HG03045 (cell line): ENCODE data around the gene F10.
"Not testable (repeated sequence)": the region's sequence is repeated elsewhere in the genome, so short reads cannot be mapped to it uniquely, and the experiment has no call there.

Experiments used
- ATAC-seq: cut with Tn5 transposase; IDR thresholded peaks from one replicate; pipeline ENCODE4 v1.9.1; 2021; ENCODE audit warnings: mild to moderate bottlenecking, moderate library complexity; ENCODE audit not compliant: unreplicated experiment

Gene F10

DNA sequence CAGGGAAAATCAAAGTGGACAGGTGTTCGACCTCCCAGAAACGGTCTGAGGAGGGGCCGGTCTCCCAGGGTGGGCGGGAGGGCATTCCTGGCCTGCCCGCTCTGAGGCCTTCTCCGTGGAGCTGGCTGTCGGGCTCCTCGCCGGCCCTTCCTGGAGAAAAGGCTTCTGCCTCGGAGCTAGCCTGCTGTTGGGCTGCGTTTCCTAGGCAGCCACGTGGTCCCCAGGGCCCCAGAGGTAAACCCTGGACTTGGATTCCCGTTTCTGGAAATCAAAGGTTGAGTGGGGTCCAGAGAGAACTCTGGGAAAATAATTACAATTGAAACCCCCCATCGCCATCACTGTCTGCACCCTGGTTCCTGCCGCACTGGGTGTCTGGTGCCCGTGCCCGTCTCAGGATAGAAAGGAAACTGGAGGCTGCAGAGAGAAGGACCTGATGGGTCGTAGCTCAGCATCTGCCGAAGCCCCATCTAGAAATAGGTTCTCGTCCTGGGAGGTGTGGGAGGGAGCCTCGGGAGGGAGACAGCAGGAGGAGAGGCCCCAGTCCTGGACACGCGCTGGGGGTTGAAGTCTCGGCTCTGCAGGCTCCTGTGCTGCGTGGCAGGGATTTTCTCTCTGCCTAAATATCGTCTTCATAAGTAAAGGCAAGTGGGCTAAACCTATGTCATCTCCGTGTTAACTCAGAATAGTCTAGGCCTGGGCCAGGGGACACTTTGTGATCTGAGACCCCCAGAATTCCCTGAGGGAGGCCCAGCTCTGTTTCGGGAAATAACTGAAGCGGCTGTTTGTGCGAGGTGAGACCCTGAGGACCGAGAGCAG is 28.2 kb downstream of the F10 start:
- ATAC-seq, result no peak

DNA sequence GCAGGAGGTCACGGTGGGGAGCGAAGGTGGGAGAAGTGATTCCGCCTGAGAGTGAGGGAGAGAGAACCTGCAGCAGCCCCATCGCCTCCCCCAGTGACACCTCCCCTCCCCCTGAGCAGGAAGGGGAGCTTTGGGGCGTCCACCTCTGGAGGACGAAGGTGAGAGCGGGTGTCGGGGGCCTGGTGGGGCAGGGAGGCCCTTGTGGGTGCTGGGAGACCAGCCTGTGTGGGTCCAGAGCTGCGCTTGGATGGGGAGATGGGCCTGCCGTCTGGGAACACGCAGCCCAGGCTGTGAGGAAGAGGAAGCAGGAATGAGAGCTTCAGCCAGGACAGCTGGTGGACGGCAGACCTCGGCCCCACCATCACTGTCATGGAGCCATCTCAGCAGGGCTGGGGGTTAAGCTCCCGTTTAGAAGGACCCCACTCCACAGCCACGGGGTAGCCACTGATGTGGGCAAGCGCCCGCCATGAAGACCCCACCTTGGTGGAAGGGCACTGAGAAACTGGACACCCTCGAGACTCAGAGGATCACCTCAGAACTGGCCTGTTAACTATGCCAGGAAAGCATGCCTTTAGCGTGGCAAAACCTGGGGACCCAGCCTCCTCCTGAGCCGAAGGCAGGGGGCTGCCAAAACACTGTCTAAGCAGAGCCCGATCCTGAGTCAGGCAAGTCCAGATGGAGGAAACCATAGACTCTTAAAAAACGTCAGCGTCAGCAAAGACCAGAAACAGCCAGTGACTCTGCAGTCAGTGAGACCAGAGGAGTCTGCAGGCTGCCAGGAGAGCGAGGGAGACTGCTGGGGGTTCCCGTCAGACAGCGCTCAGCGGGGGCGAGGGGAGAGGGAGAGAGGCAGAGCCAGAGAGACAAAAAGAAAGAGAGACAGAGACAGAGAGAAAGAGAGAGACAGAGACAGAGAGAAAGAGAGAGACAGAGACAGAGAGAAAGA is 29.4 kb downstream of the F10 start:
- no peak for ATAC-seq

DNA sequence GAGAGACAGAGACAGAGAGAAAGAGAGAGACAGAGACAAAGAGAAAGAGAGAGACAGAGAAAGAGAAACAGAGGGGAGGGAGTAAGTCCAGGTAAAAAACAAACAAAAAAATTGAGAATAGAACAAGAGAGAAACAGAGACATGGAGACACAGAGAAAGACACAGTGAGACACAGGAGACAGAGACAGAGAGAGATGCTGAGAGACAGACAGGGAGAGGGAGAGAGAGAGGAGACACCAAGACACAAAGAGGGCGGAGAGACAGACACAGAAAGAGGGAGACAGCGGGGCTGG is 30.0 kb downstream of the F10 start:
- ATAC-seq, result no peak

DNA sequence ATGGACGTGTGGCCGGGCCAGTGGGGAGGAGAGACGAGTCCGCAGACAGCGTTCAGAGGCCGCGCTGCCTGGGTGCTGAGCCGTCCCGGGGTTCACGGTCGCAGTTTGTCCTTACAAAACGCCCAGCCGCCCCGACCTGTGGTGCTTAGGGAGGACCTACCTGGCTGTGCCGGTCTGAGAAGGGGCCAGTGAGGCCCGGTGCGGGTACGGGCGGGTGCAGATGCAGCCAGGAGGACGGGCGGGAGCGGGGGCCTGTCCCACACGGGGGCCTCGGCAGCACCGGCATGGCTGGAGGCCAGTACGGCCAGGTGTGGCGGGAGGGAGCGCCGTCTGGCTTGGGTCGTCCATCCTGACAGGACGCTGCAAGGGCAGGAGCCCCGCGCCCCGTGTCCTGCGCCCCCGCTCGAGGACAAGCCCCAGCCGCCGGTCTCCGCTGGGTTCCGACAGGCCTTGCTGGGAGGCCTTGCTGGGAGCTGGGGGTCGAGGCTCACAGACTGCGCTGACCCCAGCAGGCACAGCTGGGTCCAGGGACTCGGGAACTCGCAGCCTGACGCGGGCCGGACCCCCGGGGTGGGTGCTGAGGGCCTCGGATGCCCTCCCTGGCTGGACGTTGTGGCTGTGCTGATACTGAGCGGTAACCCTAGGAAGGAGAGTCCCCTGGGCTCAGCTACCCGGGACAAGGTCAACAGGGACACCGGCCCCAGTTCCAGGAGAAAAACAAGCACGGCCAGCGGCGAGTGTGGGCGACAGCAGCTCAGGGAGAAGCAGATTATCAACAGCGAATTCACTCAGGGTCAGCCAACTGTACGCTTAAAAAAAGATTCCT is 30.6 kb downstream of the F10 start:
- no peak for ATAC-seq

DNA sequence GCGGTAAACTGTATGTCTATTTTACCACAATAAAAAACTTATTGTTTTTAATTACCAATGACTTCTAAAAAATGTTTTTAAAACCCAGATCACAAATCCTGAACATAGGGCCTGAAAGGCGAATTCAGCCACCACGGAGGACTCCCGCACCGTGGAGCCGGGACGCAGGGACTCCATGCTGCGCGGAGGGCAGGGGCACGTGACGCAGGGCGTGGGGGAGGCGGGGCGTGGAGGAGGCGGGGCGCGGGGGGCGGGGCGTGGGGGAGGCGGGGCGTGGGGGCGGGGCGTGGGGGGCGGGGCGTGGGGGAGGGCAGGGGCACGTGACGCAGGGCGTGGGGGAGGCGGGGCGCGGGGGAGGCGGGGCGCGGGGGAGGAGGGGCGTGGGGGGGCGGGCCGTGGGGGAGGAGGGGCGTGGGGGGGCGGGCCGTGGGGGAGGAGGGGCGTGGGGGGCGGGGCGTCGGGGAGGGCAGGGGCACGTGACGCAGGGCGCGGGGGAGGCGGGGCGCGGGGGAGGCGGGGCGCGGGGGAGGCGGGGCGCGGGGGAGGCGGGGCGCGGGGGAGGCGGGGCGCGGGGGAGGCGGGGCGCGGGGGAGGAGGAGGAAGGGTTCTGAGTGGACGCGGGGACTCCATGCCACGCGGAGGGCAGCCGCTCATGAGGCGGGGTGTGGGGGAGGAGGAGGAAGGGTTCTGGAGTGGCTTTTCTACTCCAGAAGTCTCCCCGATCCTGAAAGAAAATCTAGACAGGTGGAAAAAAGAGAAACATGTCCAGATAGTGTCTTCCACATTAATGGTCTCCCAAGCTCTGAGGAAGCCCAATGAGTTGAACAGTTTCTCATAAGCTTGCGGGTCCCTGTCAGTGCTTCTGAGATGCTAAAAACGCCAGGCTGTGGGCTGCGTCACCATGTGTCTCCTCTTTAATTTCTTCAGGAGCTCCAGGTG is 31.5 kb downstream of the F10 start:
- no peak for ATAC-seq

DNA sequence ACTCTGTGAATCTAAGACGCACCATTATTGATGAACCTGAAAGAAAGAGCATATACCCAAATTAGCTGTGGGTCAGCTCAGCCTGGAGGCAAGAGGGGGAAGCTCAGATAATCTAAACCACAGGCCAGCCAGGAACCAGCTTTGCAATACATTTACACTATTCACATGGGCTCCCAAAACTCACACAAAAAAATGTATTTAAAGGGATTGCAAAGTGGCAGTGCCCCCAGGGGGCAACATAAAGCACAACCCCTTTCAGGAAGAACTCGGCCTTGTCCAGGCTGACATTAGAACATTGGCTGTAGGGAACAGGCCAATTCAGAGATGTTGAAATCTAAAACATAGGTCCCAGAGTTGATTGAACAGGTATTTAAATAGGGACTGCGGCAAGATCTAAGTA is 32.6 kb downstream of the F10 start:
- no peak for ATAC-seq

DNA sequence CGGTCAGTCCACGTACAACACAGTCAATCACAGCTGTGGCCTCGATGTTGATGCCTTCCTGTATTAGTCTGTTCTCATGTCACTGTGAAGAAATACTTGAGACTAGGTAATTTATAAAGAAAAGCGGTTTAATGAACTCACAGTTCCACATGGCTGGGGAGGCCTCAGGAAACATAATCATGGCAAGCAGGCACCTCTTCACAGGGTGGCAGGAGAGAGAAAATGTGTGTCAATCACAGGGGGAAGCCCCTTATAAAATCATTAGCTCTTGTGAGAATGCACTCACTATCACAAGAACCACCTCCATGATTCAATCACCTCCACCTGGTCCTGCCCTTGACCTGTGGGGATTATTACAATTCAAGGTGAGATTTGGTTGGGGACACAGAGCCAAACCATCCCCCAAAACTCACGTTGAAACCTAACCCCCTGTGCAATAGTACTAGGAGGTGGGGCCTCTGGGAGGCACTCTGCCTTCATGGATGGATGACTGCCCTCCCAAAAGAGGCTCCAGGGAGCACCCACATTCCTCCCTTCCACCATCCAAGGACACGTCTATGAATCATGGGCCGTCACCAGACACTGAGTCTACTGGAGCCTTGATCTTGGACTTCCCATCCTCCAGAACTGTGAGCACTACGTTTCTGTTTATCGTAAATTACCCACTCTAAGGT is 33.5 kb downstream of the F10 start:
- ATAC-seq, result no peak

DNA sequence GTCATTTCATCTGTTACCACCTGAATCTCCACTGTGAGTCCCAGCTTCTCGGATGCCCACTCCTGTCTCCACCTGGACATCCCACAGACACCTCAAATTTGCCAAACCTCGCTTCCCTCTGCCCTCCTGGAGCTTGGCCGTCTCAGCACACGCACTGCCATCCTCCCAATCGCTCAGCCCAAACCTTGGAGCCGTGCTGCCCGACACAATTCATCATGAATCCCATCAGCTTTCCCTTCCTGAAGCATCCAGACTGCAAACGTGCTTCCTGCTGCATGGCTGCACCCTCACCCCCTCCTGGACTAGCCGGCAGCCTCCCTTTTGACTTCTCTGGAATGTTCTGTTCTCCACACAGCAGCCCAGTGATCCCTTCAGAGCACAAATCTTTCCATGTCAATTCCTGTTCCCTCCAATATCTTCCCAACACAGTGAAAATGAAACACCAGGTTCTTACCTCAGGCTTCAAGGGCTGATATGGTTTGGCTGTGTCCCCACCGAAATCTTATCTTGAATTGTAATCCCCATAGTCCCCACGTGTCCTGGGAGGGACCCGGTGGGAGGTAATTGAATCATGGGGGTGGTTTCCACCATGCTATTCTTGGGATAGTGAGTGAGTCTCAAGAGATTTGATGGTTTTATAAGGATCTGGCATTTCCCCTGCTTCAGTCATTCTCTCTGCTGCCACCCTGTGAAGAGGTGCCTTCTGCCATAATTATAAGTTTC is 34.8 kb downstream of the F10 start:
- ATAC-seq, result no peak

DNA sequence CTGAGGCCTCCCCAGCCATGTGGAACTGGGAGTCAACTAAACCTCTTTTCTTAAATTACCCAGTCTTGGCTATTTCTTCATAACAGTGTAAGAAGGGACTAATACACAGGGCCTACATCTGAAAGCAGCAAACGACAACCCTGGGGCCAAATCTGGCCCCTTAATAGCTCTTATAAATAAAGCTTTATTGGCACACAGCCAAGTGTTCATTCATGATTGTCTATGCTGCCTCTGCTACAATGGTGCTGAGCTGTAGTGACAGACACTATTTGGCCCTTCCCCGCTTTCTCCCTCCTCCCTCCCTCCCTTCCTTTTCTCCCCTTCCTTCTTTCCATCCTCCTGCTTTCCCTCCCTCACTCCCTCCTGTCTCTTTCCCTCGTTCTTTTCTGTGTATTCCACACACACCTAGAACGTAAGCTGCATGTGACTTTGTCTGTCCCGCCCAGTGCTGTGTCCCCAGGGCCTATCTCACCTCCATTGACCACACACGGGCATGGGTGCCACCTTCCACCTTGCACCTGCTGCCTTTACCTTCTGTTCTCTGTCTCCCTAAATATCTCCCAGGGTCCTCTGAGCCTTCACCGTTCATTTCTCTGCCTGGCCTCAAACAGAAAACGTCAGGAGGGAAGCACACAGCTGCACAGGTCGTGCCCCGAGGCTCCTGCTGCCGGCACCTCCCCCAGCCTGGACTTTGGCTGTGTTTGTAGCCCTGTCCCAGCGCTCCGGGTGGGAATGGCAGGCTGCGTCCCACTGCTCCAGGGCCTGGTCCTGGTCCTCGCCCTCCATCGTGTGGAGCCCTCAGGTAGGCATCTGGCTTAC is 35.5 kb downstream of the F10 start, which contains the start of gene PROZ:
TSS of gene PROZ (plus strand) at position 720 of the 819 bp plus-strand sequence. CDS start at position 733, 13 bp downstream.
- no peak for ATAC-seq

DNA sequence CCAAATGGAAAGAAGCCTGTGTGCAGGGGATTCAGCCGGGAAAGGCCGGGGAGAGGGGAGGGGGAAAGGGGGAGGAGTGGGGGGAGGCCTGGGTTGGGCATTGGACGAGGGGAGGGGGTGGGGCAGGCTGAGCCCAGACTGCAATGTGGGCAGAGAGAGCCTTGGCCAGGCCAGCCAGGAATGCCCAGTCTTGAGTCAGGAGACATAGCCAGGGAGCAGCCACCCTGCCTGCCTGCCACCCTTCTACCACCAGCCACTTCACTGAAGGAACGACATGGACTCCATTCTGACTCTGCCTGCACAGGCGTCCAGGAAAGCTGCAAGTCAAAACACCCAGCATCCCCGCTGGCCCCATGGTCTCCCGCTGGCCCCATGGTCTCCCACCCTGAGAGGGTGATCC is 36.3 kb downstream of the F10 start:
- ATAC-seq, result no peak

DNA sequence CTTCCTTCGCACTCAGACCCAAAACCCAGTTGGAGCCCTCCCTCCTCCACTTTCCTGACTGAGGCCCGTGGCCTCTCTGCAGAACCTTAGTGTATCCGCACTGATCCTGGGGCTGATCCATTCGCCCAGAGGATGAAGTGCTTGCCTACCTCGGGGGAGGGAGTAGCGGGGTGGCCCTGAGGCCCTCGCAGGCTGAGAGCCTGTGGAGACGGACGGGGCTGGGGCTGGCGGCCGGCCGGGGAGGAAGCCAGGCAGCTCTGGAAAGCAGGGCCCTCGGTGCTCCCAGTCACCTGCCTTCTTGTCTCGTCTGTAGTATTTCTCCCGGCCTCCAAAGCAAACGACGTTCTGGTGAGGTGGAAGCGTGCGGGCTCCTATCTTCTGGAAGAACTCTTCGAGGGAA is 37.1 kb downstream of the F10 start:
- ATAC-seq, result no peak

DNA sequence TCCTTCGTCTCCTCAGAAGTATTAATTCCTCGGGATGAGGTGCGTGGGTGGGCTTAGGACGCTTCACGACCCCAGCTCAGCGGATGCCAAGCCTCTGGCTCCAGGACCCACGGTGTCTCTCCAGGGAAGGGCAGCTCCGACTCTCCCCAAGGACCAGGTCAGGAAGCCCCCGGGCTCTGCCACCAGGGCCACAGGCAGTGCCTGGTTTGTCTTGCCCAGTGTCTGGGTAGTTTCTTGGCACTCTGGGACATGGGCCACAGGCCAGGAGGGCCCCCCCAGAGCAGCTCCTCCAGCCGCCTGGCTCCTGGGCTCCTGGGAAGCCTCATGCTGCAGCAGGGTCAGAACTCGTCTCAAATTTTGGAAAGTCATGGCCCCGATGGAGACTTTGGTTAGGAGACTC is 38.4 kb downstream of the F10 start:
- ATAC-seq, result no peak

DNA sequence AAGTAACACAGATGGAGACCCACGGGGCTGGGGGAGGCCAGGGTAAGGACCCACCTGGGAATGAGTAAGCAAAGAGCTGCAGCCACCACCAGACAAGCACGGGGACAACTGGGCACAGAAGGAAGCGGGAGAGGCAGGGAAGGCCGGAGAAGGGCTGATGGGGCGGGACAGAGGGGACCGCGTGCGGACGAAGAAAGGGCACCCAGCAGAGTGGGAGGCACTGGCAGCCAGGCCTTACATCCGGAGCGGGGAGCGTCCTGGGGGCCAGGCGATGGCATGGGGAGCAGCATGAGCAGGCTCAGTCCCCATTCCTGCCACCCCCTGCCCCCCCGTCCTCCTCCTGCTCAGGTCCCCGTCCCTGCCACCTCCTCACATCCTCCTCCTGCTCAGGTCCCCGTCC is 38.8 kb downstream of the F10 start:
- no peak for ATAC-seq

DNA sequence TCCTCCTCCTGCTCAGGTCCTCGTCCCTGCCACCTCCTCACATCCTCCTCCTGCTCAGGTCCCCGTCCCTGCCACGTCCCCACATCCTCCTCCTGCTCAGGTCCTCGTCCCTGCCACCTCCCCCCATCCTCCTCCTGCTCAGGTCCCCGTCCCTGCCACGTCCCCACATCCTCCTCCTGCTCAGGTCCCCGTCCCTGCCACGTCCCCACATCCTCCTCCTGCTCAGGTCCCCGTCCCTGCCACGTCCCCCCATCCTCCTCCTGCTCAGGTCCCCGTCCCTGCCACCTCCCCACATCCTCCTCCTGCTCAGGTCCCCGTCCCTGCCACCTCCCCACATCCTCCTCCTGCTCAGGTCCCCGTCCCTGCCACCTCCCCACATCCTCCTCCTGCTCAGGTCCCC is 39.4 kb downstream of the F10 start:
- not testable (repeated sequence) for ATAC-seq

DNA sequence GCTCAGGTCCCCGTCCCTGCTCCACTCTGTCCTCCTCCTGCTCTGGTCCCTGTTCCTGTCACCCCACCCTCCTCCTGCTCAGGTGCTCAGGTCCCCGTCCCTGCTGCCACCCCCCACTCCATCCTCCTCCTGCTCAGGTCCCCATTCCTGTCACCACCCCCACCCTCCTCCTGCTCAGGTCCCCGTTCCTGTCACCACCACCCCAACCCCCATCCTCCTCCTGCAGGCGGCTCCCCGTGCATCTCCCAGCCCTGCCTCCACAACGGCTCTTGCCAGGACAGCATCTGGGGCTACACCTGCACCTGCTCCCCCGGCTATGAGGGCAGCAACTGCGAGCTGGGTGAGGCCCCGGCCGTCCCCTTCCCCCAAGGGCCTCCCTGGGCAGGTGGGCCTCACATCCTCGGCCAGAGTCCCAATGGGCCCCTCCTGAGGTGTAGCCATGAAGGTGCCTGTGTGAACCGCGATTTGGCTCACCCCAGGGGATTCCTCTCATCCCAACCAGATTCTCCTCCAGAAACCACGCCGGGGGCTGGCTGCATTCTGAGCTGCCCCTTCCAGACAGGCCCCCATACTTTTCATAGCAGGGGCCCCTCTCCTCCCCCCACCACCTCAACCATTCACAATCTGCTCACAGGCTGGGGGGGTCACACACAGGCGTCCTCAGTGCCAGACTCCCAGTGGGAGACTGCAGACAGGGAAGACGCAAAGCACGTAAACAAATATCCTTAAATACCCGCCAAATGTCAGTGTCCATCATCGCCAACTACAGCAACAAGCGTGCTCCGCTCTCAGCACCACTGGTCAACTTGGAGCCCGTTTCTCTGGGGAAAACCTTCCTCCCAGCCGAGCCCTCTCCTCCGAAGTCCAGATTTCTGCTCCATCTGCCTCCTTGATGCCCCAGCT is 40.4 kb downstream of the F10 start:
- ATAC-seq, result no peak

DNA sequence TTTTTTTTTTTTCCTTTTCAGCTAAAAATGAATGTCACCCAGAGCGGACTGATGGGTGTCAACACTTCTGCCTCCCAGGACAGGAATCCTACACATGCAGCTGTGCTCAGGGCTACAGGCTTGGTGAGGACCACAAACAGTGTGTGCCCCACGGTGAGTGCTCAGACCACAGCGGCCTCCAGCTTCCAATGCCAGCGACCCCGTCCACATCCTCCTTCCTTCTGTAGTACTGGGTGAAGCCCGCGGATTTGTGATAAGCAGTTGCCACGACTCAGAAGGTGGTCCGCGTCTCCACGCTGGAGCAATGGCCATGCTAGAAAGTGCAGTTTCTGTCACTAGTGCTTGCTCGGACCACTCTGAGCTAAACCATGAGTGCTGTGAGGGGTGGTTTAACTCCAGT is 41.9 kb downstream of the F10 start:
- no peak for ATAC-seq

DNA sequence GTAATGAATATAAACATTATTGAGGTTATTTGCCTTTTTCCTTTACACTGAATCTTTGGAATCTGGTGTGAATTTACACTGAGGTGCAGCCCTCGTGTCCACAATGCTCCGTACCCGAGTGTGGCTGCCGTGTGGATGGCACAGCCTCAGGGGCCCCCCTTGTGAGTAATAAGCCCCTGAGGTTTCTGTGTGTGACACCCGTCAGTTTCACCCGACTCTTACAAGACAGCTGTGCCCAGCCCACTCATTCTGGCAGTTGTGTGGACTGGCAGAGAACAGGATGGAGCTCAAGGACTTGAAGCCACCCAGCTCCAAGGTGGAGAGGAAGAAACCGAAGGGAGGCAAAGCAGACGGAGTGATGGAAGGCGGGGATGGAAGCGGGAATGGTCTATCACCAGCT is 43.7 kb downstream of the F10 start:
- no peak for ATAC-seq
